Limb (tissue), 2 donors: ENCODE results near the gene MTMR3.

Source experiments
- DNase-seq, 2 donors: peaks; one replicate each; pipeline ENCODE4 v3.0.0-alpha.2; 2016; ENCODE audit errors: extremely low spot score in 2 of 2

The MTMR3 gene

DNA sequence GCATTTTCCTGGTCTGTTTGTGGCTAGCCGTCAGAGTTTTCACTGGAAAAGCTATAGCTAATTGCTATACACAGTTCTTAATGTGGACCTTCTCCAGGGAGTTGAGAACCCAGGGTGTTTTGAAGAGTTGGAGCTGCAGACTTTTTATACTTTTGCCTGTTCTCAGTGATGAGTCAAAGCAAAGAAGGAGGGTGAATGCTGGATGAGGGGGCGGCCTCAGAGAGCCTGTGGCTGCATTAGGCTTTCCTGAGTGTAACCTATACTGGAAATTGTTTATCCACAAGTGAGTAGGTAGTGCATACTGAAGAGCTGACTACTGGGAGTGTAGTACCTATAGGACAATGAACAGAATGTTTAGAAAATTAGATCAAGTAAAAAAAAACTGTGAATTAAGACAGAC is 117.6 kb downstream of the MTMR3 start:
- DNase-seq, result no peak

DNA sequence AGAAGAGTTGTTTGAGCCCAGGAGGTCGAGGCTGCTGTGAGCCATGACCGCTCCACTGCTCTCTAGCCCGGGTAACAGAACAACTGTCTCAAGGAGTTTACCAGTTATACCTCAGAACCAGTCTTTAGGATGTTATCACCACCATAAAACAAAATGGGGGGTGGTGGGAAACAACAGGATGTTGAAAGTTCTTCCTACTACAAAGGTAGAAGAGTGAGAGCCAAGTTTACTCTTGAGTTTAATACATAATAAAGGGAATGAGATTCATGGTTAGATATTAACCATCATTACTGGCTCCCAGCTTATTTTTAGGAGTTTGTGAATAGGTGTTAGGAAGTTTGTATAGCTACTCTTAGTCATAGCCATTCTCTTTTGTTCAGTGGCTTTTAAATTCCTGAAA is 118.5 kb downstream of the MTMR3 start:
- DNase-seq, result no peak

DNA sequence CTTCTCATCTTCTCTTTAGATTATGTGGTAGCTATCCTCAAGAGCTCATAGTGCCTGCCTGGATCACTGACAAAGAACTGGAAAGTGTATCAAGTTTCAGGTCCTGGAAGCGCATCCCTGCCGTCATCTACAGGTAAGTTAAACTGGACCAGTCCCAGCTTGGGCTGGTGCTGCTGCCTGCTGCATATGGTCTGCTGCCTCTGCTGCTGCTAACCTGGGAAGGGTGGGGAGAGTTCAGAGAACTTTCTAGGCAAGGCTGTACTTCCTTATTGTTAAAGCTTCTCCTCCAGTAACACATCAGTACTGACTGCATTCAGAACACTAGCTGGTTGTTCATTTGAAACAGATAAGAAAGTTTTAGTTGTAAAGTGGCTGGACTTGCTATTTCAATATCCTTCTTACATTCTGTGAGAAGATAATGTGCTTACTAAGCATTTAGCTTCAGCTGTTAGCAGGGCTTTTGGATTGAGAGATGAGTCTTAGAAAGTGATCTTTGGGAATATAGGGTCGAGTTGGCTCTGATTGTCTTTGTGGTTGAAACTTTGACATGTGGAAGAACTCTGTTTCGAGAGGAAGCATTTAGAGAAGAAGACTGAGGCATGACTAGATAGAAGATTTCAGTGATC is 120.0 kb downstream of the MTMR3 start:
- no peak for DNase-seq

GRCh38 chr22:30004101-30004500 is 121.1 kb downstream of the MTMR3 start:
- no peak for DNase-seq

GRCh38 chr22:30004694-30005093 is 121.7 kb downstream of the MTMR3 start:
- no peak for DNase-seq

GRCh38 chr22:30005213-30005857 is 122.4 kb downstream of the MTMR3 start:
- DNase-seq, result peak; percentile 75 to 85

DNA sequence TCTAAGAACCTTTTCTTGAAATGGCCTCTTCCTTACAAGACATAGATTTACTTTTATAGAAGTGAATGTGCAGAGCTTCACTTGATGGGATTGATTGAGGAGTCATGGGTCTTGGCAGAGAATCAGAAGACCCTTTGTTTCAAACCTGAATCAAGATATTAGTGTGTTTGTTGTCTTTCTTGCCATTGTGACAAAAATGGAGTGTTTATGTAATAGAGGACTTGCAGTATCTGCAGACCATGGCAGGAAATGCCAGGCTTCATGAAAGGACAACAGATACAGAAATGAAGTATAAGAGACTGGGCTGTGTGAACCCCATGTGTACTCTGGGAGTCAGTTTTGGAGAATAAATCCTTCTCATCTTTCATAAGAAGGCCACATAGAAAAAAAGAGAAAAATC is 124.4 kb downstream of the MTMR3 start:
- DNase-seq, result no peak

DNA sequence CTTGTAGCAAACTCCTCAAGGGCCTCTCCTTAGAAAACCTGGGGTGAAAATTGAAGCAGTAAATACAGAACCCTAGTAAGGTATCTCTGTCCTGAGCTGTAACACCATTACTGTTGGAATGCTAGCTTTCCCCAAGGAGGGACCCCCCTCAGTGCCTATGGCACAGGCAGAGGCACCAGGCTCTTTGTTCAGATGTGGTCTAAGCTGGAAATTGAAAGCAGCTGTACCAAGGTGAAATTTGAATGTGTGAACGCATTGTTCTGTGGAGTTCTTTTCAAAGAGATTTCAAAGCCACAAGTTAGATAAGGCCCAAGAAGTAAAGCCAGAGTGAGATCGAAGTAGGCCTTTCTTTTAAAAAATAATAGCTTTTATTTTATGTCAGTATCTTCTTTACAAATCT is 125.4 kb downstream of the MTMR3 start:
- no peak for DNase-seq

- DNase-seq, result no peak
Observed at GRCh38 chr22:30009478-30009877, 126.5 kb downstream of the MTMR3 start.

GRCh38 chr22:30010789-30011405 is 127.9 kb downstream of the MTMR3 start:
- no peak for DNase-seq

DNA sequence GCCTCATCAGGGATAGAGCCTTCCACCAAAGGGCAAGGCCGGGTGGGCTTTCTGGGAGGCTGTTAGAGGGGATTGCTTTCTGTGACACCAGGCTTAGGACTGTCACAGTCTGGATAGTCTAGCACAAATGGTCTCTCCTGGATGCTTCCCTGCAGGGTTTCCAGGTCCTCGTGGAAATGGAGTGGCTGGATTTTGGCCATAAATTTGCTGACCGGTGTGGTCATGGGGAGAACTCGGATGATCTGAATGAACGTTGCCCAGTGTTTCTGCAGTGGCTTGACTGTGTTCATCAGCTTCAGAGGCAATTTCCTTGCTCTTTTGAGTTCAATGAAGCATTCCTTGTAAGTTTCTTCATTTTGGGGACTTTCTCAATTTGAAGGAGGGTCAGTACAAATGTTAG is 130.2 kb downstream of the MTMR3 start:
- no peak for DNase-seq

DNA sequence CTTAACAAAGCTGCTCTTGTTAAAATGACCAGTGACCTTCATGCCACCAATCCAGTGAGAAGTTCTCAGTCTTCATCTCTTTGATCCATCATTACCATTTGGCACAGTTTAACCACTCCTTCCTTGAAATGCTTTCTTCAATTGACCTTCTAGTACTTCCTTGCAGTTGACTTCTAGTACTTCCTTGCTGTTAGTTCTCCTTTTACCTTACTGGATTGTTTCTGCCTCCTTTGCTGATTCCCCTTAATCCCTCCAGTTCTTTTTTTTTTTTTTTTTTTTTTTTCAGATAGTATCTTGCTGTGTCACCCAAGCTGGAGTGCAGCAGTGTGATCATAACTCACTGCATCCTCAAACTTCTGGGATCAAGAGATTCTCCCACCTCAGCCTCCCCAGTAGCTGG is 131.3 kb downstream of the MTMR3 start:
- DNase-seq, result no peak

DNA sequence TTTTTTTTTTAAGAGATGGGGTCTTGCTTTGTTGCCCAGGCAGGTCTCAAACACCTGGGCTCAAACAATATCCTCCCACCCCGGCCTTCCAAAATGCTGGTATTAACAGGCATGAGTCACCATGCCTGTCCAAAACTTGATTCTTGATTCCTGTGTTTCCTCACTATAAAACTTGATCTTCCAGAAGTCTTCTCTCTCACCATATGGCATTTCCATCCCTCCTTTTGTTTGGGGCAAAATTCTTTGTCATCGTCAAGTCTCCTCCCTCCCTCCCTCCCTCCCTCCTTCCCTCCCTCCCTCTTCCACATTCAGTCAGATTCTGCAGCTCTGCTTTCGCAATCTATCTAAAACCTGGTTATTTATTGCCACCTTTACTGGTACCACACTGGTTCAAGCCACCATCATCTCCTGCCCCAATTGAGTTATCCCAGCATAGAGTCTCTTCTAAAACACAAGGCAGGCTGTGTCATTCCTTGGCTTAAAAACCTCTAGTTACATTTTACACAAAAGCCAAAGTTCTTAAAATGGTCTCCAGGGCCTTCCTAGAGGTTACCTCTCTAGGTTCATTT is 132.3 kb downstream of the MTMR3 start:
- no peak for DNase-seq

GRCh38 chr22:30015846-30016245 is 132.9 kb downstream of the MTMR3 start:
- DNase-seq, result no peak

- no peak for DNase-seq
Observed at GRCh38 chr22:30016596-30016995, 133.6 kb downstream of the MTMR3 start.

DNA sequence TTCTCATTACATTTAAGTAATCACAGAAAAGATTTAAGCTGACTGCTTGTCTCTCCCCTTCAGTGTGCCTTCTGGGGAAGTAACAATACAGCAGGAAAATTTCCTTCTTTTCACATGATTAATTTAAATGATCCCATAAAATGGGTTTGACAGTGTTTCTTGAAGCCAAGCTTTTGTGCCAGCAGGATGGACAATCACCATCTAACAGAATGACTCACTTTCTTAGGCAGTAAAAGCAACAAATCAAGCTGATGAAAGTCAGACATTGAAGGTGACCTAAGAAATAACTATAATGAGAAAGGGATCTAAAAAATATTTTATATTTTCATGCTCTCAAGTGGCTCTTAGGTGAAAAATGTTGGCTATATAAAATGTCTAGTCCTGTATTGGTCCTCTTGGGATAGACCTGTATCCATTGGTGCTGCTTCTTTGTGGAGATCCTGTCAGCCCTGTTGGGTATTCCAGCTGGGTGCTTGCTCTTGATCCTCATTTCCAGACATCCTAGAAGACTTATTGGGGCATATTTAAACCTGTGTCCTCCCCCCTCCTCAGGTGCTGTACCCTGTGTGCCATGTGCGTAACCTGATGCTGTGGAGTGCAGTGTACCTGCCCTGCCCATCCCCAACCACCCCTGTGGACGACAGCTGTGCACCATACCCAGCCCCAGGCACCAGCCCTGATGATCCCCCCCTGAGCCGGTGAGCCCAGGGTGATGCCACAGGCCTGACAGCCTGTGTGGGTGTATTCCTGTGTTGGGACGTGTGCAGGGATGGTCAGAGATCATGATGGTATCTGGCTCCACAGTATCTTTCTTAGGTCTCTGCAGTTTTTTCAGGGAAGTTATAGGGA is 134.6 kb downstream of the MTMR3 start:
- no peak for DNase-seq

GRCh38 chr22:30020511-30020910 is 137.5 kb downstream of the MTMR3 start:
- no peak for DNase-seq

- no peak for DNase-seq
Observed at GRCh38 chr22:30021338-30021737, 138.4 kb downstream of the MTMR3 start.

DNA sequence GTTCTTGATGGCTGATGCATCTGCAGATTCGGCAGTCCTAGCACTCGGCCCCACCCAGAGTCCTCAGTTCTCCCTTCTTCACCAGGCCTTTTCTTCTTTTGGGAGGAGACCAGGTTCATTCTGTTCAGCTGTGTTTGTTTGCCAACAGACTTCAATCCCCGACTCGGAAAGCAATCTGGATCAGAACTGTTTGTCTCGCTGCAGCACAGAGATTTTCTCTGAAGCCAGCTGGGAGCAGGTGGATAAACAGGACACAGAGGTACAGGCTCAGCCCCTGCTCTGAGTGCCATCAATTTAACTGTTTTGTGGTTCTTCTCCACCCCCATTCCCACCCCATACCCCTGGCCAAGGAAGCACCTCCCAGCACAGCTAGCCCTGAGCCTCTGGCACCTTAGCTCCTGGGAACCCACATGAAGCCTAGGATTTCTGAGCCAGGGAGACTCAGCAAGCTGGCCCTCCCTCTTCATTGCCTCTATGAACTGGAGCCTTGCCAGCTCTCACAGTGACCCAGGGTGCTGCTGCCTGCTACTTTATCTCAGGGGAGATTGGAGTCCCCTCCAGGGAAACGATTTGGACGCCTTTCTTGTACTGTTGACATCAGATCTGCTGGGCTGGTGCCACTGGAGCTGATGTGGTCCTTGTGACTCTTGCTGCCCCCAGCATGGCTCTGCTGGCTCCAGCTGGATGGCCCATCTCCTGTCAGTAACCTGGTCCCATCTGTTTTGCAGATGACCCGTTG is 139.1 kb downstream of the MTMR3 start:
- no peak for DNase-seq

GRCh38 chr22:30023099-30023660 is 140.2 kb downstream of the MTMR3 start:
- no peak for DNase-seq

GRCh38 chr22:30024231-30024630 is 141.3 kb downstream of the MTMR3 start:
- DNase-seq, result no peak
